Measurements from ENCODE around the gene RNASEH2C. TPM values are rescaled to one million over a fixed set of nuclear protein-coding genes. Genes with fewer than 3 reads are reported as not detected.

The RNASEH2C gene
- polyA plus RNA-seq, 1 of the 3 experiments (the other 2 are of a cell fraction), result 43.9 TPM

DNA sequence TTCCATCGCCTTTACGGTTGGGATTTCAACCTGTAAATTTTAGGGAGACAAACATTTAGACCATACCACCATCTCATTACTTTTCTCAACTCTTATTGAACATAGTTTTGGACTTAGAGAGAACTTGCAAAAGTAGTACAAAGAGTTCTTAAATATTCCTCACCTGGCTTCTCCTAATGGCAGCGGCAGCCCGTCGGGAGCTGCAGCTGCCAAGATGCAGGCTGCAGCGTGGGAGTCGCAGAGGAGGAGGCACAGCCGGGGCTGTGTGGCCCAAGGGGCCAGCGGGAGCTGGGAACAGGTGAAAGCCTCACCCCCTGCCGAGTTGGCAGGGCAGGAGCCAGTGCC lies 23.1 kb upstream of the RNASEH2C start:
- H3F3A ChIP-seq (replicated peaks; ENCODE audit: insufficient read depth), result no peaks in the 10 kb centered on the region
- H3K27me3 ChIP-seq (ENCODE audit: insufficient read depth), result peaks cover 10% of the 10 kb centered on the region; the same call in 1 of the 2 replicates
- no peak overlapping the region for H3K9ac ChIP-seq
- H3K4me2 ChIP-seq, result no peak overlapping the region
- no peak overlapping the region for H3K4me3 ChIP-seq (ENCODE audit: low read depth in 2 of 2, low read length in 1 of 2)
- TF ChIP-seq NFIC (IDR thresholded peaks at IDR 0.05; ENCODE audit: borderline replicate concordance) (no peak), RFX5 (IDR thresholded peaks at IDR 0.05; ENCODE audit: low read length) (no peak)
- no peaks in the 10 kb centered on the region for H3K9me3 ChIP-seq
- no peak for DNase-seq
- no peaks in the 10 kb centered on the region for H3K36me3 ChIP-seq (replicated peaks in 1 of 2; ENCODE audit: control insufficient read depth in 1 of 2, insufficient read depth in 2 of 2, low read length in 1 of 2)
- no peak overlapping the region for H2AFZ ChIP-seq (ENCODE audit: low read depth)
- peaks cover 0 to 10% of the 10 kb centered on the region in 2 experiments; a peak in 1 of 4 replicates for H3K4me1 ChIP-seq (ENCODE audit: control insufficient read depth in 1 of 2, insufficient read depth in 2 of 2, low read depth in 1 of 2, low read length in 1 of 2)
- no peak overlapping the region for H3K27ac ChIP-seq (ENCODE audit: low read depth in 2 of 2, low read length in 1 of 2)
- H4K20me1 ChIP-seq (ENCODE audit: insufficient read depth), result no peaks in the 10 kb centered on the region
- ChIA-PET CTCF (interaction anchor here (1.0 to 4.1 kb wide), 18 partner anchors 8 to 168 kb away, joined by 4 to 59 read pairs (median 12); partner anchors contain the start of genes AP5B1, KAT5 and RNASEH2C), POLR2A (no interaction called here)
- H3K79me2 ChIP-seq (ENCODE audit: insufficient read depth), result no peaks in the 10 kb centered on the region
- no peaks in the 10 kb centered on the region for H3K9me2 ChIP-seq
- 25% methylated on average over 8 of the region's 10 CpGs for WGBS (ENCODE audit: low lambda C conversion rate)

DNA sequence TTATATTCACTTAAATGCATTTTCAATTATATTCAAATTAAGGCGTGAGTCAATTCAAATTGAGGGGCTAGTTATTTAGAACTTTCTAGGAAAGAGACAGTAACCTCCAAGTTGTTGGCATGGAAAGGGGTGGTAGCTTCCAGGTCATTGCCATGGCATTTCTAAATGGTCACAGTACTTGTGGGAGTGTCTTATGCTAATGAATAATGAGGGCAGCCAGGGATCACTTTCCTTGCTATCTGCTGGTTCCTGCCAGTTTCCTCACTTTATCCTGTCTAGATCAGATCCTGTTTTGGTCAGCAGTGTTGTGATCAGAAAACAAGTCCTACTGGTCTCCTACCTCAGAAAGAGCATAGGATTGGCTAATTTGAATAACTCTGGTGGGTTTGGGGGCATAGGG lies 21.8 kb upstream of the RNASEH2C start:
- Histone ChIP-seq H3F3A (replicated peaks; ENCODE audit: insufficient read depth) (no peaks in the 10 kb centered on the region), H3K27me3 (ENCODE audit: insufficient read depth) (peaks cover 10% of the 10 kb centered on the region; the same call in 1 of the 2 replicates), H3K4me1 (ENCODE audit: control insufficient read depth in 1 of 2, insufficient read depth in 2 of 2, low read depth in 1 of 2, low read length in 1 of 2) (peaks cover 0 to 10% of the 10 kb centered on the region in 2 experiments; a peak in 1 of 4 replicates), H3K9ac (no peak overlapping the region), H2AFZ (ENCODE audit: low read depth) (no peak overlapping the region), H3K79me2 (ENCODE audit: insufficient read depth) (no peaks in the 10 kb centered on the region), H3K4me3 (ENCODE audit: low read depth in 2 of 2, low read length in 1 of 2) (no peak overlapping the region), H3K36me3 (replicated peaks in 1 of 2; ENCODE audit: control insufficient read depth in 1 of 2, insufficient read depth in 2 of 2, low read length in 1 of 2) (no peaks in the 10 kb centered on the region), H3K9me3 (no peaks in the 10 kb centered on the region), H3K9me2 (no peaks in the 10 kb centered on the region), H4K20me1 (ENCODE audit: insufficient read depth) (no peaks in the 10 kb centered on the region), H3K4me2 (no peak overlapping the region), H3K27ac (ENCODE audit: low read depth in 2 of 2, low read length in 1 of 2) (no peak overlapping the region)
- POLR2A ChIA-PET, result no interaction called here
- CTCF ChIA-PET, result interaction anchor here (0.6 to 4.1 kb wide), 6 partner anchors 13 to 182 kb away, joined by 3 to 59 read pairs (median 4); partner anchors contain the start of genes AP5B1 and KAT5
- TF ChIP-seq RFX5 (IDR thresholded peaks at IDR 0.05; ENCODE audit: low read length) (no peak), FOXJ3 (CRISPR knock-in tag; IDR thresholded peaks at IDR 0.05) (no peak), EZH2phosphoT487 (IDR thresholded peaks at IDR 0.05; ENCODE audit: borderline replicate concordance, low read depth) (no peak), POLR2AphosphoS5 (IDR thresholded peaks at IDR 0.05; ENCODE audit: low read depth, low read length) (no peak), RXRA (IDR thresholded peaks at IDR 0.05; ENCODE audit: borderline replicate concordance, low read depth) (no peak), TAF1 (IDR thresholded peaks at IDR 0.05; ENCODE audit: borderline replicate concordance, low read depth, low read length) (no peak), CHD2 (IDR thresholded peaks at IDR 0.05; ENCODE audit: low read length, partially characterized antibody) (no peak), MEF2A (IDR thresholded peaks at IDR 0.05; ENCODE audit: borderline replicate concordance, low read depth) (no peak), SMC3 (IDR thresholded peaks at IDR 0.05; ENCODE audit: low read depth, low read length) (no peak), TCF12 (IDR thresholded peaks at IDR 0.05) (no peak), RCOR1 (IDR thresholded peaks at IDR 0.05; ENCODE audit: low read length) (no peak), MXI1 (IDR thresholded peaks at IDR 0.05; ENCODE audit: low read depth, low read length) (no peak), GATA2 (CRISPR knock-in tag; IDR thresholded peaks at IDR 0.05) (no peak), FOXM1 (IDR thresholded peaks at IDR 0.05; ENCODE audit: low read depth) (no peak), GABPA (IDR thresholded peaks at IDR 0.05; ENCODE audit: low read depth) (no peak), JUND (IDR thresholded peaks at IDR 0.05) (no peak)
- TF ChIP-seq, protein P1, sequence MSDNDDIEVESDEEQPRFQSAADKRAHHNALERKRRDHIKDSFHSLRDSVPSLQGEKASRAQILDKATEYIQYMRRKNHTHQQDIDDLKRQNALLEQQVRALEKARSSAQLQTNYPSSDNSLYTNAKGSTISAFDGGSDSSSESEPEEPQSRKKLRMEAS (IDR thresholded peaks at IDR 0.05; ENCODE audit: low read depth), result no peak
- TF ChIP-seq, protein P2, sequence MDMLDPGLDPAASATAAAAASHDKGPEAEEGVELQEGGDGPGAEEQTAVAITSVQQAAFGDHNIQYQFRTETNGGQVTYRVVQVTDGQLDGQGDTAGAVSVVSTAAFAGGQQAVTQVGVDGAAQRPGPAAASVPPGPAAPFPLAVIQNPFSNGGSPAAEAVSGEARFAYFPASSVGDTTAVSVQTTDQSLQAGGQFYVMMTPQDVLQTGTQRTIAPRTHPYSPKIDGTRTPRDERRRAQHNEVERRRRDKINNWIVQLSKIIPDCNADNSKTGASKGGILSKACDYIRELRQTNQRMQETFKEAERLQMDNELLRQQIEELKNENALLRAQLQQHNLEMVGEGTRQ (IDR thresholded peaks at IDR 0.05; ENCODE audit: borderline replicate concordance, low read depth, low read length), result no peak
- TF ChIP-seq, protein P3, sequence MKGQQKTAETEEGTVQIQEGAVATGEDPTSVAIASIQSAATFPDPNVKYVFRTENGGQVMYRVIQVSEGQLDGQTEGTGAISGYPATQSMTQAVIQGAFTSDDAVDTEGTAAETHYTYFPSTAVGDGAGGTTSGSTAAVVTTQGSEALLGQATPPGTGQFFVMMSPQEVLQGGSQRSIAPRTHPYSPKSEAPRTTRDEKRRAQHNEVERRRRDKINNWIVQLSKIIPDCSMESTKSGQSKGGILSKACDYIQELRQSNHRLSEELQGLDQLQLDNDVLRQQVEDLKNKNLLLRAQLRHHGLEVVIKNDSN (IDR thresholded peaks at IDR 0.05; ENCODE audit: borderline replicate concordance, low read depth), result no peak
- WGBS (ENCODE audit: low lambda C conversion rate), result 56% methylated on average over 1 of the region's 1 CpG
- no peak for DNase-seq
